HG03354 (cell line): ENCODE data around the gene DLGAP1.
"Not testable (repeated sequence)": the region's sequence is repeated elsewhere in the genome, so short reads cannot be mapped to it uniquely, and the experiment has no call there.

ENCODE experiments used
- ATAC-seq: cut with Tn5 transposase; IDR thresholded peaks from one replicate; pipeline ENCODE4 v1.9.1; 2021; ENCODE audit warnings: mild to moderate bottlenecking; ENCODE audit not compliant: unreplicated experiment, poor library complexity, severe bottlenecking

Gene DLGAP1

DNA sequence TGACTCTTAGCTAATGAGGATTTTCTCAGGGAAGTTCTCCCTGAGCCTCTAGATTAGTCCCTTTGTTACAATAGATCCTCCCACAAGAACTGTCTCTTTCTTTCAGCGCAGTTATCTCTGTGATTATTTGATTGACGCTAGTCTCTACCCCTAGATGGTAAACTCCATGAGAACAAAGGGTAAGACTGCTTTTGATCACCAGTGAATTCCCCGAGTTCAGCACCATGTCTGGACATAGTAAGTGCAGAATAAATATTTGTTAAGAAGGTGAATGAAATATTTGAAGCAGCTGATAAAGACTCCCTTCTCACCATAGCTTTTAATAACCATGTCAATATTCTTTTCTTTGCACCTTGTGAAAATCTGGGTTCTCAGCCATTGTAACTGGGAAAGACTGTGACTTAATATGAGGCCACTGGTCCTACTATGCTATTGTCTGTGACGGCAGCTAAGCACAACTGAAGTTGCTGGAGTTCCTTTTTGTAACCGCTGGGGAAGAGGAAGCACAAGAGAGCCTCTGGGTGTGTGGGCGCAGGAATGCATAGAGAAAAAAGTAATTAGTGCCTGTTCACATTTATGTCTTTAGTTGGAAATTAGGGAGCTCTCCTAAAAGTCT is 790.4 kb downstream of the DLGAP1 start:
- ATAC-seq = no peak

DNA sequence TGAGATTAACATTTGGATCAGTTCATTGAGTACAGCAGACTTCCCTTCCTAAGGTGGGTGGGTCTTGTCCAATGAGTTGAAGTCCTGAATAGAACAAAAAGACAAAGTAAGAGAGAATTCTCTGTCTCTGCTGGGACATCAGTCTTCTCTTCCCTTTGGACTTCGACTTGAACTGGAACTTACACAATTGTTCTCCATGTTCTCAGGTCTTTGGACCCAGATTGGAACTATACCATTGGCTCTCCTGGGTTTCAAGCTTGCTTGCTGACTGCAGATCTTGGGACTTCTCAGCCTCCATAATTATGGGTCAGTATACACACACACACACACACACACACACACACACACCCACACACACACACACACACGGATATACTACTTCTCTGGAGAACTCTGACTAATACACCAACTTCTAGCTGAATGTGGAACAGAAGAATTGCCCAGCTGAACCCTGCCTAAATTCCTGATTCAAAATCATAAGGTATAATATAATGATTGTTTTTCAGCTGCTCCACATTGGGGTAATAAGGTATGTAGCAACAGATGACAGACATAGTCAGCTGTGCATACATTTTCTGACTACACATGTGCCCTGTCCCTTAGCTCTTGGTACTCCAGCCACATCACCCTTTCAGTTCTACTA is 791.1 kb downstream of the DLGAP1 start:
- ATAC-seq = no peak

DNA sequence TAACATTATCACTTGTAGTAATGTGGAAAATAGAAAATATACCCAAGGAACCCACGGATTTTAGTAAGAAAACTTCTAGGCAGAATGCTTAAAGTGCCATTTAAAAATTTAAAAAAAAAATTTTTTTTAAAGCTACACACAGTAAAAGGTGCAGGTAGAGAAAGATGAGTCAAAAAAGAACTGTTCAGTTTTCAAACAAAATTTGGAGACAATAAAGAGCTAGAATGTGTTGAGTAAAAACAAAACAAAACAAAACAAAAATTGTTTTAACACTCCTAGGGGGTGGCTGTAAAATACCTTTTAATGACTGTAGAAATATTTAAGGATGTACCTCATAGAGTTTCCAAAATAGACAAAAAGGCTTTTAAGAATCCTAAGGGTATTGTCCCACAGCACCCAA is 793.1 kb downstream of the DLGAP1 start:
- no peak for ATAC-seq

DNA sequence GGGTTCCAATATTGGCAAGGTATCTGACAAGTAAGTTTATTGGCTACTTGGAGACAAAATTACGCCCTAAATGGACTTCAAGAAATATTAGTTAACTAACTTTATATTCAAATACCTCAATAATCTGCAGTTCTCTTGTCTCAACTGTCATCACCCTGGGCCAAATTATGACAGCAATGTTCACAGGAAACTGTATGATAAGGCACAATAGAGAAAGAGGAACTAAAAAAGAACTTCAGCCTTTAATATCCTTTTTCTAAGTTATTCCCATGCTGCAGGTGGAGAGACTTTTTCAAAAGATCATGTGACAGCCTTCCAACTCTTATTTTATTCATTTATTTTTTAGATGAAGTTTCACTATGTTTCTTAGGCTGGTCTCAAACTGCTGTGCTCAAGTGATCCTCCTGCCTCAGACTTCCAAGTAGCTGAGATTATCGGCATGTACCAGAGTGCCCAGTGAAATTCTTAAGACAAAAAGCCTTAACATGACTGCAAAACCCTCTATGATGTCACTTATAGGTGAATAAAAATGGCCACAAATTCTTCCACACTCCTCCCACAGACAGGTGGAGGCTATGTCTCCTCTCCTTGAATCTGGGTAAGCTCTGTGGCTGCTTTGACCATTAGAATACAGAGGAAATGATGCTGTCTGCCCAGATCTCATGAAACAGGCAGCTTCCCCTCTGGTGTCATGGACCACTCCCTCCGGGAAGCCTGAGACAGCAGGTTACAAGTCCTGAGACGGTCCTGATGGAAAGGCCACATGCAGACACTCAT is 794.2 kb downstream of the DLGAP1 start:
- ATAC-seq = no peak

DNA sequence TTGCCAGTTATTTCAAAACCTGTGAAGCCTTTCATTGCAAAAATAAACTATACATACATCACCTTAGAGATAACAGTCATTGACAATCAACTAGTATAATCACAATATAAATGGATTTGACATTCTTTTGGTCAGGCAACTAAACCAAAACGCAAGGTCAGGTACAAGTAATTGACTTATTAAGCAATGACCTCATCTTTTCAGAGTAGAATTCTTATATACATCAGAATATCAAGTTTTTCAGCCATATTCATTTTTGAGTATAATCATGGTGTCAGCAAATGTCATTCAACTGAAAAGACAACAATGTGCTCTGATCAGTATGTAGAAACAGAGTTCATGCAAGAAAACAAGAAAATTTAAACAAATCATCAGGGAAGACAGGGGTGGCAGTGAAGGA is 796.6 kb downstream of the DLGAP1 start:
- no peak for ATAC-seq

DNA sequence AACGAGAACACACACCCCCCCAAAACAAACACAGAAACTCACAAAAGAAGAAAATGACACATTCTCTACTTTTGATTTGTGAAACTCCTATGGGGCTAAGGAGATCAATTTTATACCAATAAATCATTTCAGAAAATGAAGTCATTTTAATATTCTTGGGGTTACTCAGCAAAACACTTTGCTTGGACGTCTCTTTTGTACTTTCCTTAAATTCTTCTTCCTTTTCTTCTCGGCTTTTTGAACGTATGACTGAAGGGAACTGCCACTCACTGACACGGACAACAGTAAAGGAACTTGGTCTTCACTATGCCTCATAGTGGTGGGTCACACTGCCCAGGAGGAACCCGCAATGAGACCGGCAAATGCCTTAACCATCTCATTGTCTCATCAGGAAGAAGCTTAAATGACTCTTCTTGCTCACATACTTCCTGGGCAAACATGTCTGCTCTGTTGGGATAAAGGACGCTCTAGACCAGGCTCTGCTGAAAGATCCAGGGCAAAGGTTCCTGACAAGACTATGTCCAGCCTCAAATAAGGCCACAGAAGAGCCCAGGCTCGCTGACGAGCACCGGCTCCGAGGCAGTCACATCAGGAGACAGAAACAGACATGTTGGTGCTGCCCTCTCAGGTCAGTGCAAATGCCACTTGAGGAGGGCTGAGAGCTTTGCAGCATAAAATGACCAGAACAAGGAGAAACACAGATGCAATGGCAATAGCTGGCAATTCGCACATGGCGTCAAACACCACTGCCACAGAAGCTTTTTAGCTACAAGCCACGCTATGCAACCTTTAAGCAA is 799.7 kb downstream of the DLGAP1 start:
- no peak for ATAC-seq

DNA sequence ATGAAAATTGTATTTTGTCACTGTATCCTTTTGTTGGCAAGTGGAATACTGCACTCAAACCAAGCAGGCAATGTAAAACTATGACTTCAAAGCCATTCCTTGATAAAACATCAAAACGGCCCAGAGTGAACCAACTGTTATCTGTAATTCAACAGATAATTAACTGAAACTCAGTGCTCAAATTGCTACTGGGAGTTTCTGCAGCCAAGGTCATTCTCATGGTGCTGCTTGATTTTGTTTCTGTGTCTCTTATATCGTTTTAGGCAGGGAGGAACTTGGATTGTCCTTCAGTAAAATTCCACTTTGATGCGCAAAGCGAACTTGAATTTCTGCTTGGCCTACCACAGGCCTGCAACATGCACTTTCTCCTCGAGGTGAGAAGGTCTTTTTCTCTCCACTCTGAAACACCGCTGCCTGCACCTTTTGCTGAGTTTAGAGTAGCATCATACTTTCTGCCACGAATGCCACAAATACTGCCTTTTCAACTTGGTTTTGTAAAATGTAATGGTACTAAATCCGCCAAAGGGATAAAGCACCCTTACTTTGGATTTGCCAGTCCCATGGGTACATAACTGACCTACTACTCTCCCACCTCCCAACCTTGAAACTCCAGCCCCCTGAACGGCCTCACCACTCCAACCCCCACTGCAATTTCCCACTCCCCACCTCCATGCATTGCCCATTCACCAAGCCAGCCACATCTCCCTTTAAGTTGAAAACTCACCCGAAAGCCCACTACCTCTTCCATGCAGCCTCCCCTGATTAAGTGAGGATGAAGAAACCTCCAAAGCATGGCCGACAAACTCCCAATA is 800.5 kb downstream of the DLGAP1 start:
- ATAC-seq = no peak

DNA sequence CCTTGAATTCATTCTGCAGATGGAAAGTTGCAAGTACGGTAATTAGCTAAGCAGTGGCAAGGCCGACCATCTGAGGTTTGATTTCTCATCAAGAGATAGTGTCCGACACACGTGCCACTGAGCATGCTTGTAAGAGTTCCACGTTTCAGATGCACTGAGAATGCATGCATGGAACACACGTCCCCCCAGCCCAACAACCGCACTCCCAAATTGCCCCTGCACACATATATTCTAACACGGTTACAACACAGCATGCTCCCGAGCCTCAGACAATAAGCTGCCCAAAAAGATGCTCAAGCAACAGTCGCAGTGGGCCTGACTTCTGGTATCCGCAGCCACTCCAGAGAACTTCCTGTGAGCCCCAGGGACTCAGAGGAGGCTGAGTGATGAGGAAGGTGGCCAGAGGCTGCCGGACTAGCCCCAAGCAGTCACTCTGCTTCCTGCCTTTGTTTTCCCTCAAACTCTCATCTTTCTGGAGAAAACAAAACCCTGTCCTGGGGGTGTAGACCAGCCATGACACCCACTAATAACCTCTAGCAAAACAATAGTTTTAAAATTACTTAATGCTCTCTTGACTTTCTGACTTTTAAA is 801.2 kb downstream of the DLGAP1 start:
- ATAC-seq = no peak

DNA sequence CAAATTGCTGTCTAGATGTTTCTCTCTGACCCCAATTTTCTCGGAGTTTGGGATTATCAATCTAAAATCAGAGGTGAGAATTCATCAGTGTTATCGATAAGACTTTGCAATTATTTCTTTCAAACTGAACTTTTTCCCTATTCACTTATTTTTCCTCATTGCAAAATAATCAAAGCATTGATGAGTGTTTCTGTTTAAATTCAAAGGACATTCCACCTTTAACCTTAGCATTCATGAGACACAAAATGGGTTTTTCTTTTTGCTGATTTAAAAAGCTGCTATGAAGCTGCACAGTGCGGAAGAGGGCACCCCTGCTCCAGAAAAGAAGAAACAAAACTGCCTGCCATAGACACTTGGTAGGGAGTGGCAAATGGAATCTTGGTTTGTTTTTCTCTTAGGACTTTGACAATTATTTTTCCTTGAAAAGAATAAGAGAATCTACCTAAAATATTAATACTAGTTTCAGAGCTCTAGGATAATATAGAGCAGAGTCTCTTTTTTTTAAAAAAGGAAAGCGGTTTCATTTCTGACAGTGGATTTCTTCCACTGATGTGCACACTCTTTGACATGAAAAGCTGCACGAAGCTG is 801.8 kb downstream of the DLGAP1 start:
- no peak for ATAC-seq

DNA sequence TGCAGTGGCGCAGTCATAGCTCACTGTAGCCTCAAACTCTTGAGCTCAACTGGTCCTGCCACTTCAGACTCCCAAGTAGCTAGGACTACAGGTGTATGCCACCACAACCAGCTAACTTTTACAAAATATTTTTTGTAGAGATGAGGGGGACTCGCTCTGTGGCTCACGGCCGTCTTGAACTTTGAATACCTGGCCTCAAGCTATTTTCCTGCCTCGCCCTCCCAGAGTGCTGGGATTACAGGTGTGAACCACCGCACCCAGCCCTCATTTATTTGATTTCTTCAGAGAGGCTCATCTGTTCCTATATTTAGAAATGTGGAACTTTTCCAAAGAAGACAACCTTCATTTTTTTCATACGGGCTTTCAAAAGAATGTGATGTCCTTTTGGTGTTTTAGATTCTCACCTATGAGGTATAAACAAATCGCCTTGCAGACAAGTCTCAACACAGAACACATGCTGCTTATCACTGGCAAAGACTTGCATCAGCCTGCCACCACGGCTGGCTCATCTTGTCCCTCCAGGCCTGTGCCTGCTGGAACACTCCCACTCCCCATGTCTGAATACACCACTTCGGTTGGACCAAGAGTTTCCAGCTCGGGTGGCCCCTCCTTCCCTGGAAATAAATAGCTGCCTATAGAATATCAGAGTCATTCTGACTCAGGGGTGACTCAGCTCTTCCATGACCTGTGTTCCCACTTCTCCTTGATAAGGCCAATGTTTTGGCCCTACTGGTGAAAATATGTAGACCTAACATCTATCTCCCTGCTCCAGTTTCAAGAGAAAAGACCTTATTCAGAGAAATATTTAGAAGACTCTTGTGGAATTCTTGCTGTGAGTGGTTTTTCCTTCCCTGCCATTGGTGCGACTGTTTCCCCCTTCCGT is 802.5 kb downstream of the DLGAP1 start:
- no peak for ATAC-seq

DNA sequence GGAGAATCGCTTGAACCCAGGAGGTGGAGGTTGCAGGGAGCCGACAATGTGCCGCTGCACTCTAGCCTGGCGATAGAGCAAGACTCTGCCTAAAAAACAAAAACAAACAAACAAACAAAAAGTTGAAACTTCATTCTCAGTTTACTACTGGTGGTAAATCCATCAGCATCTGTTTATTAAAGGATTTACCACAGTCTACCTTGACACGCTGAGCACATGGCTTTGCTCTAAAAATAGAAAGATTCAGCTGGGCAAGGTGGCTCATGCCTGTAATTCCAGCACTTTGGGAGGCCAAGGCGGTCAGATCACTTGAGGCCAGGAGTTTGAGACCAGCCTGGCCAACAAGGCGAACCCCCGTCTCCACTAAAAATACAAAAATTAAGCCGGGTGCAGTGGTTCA is 803.8 kb downstream of the DLGAP1 start:
- no peak for ATAC-seq

DNA sequence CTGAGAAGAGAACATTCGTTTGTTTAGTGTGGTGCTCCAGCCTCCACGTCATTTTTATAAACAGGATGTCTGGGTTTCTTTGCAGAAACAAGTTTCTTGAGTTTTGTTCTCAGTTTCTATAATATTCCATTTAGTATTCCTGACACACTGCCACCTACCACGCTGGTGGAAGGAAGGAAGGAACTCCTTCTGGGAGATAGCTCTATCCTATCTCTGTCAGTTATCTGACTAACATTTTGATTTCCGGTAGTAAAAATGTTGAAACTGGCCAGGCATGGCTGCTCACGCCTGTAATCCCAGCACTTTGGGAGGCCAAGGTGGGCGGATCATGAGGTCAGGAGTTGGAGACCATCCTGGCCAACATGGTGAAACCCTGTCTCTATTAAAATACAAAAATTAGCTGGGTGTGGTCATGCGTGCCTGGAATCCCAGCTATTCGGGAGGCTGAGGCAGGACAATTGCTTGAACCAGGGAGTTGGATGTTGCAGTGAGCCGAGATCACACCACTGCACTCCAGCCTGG is 804.5 kb downstream of the DLGAP1 start:
- ATAC-seq = not testable (repeated sequence)

DNA sequence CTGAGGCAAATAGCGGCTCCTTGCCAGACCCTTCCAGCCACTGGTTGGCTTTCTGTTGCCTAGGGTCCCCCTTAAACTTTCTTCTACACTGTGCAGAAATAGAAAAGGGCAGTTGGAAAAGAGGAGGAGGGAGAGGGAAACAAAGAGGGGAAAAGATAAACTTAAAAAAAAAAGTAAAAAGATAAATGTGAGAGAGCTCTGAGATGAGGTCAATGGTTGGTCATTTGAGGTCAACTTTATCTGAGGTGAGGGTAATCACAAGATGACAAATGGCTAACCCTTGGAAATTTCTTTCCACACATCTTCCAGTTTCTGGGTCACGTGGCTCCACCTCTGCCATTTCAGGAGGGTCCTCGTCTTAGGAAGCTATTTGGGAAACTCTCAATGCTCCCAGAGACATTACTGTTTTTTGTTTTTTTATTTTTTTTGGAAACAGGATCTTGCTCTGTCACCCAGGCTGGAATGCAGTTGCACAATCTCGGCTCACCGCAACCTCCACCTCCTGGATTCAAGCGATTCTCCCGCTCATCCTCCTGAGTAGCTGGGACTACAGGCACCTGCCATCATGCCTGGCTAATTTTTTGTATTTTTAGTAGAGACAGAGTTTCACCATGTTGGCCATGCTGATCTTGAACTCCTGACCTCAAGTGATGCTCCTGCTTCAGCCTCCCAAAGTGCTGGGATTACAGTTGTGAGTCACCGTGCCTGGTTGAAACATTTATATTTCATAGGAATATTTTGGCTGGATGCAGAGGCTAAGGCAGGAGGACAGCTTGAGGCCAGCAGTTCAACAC is 805.3 kb downstream of the DLGAP1 start:
- no peak for ATAC-seq

DNA sequence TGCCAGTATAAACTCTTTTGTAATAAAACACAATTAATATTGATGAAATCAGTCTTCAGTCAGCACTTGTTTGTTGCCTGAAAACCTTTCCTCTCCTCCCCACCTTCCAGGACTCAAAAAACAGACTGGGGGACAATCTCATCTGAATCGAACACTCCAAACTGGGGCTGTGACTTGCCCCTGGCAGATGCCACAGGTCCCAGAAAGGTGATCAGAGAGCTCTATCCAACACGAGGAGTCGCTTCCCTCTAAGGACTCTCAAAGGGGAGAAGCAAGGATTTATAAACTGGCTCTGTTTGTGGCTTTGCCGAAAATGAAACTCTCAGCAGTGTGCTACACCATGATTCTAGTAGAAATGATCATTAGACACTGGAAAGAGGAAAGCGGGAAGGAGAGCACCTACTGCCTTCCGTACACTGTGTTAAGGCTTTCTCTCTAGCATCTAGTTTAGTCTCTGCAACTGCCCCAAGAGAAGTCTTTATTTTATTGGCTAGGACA is 805.9 kb downstream of the DLGAP1 start:
- ATAC-seq = no peak

DNA sequence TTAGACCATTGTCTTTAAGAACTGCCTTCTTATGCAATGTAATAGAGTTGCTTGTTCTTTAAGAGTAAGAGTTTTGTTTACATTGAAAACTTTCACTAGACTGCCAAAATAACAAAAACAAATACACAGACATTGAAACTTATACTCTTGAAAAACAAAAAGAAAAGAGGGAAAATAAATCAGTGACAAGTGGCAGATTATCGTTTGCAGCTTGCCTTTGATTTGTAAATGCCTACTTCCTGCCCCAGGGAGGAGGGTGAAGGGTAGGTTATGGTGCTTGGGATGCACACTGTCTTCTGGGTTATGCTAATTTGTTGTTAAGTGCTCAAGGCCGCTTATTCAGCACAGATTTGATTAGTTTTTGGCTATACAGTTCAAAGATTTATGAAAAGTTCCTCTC is 806.5 kb downstream of the DLGAP1 start:
- ATAC-seq = no peak

DNA sequence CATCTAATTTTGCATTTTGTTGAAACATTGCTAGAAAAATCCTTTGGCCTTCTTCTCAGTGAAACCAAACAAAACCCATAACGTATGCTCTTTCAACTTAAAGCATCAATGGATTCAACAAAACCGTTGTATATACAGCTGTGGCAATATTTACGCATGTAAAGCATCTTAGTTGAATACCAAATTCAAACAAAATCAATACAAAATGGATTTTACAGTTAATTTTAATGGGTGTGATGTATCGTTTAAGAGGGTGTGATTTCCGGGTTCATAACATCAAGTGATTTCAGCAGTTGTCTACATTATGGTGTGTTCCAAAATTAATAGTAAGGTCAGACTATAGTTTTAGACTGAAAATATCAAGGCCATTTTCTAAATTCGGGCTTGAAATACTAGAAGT is 806.9 kb downstream of the DLGAP1 start:
- ATAC-seq = no peak

DNA sequence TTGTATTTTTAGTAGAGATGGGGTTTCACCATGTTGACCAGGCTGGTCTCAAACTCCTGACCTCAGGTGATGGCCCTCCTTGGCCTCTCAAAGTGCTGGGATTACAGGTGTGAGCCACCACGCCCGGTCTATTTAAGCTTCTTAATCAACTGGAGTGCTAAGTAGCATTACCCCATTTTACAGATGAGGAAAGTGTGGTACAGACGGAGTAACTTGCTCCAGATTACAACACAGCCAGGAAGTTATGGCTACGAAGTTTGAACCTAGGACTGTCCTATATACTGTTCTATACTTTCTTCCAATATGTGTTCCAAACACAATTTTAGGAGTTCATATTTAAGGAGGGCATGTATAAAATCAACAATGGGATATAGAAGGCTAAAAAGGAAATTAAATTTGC is 807.5 kb downstream of the DLGAP1 start:
- ATAC-seq = no peak
